Glutamatergic neuron (in vitro differentiated cells): ENCODE measurements around the gene DPPA4. TPM values are rescaled to one million over a fixed set of nuclear protein-coding genes. Genes with fewer than 3 reads are reported as not detected.
"Not testable (repeated sequence)": the region's sequence is repeated elsewhere in the genome, so short reads cannot be mapped to it uniquely, and the experiment has no call there.

ENCODE experiments used
- DNase-seq: peaks from one replicate; pipeline ENCODE4 v3.0.0; 2022
- H3K27ac Mint-ChIP-seq: one replicate; pipeline ENCODE4 v1.8.0; 2020; ENCODE audit warnings: mild to moderate bottlenecking, mixed read lengths, inconsistent platforms; ENCODE audit not compliant: unreplicated experiment
- H3K27me3 Mint-ChIP-seq: one replicate; pipeline ENCODE4 v1.8.0; 2020; ENCODE audit warnings: mild to moderate bottlenecking, moderate library complexity, mixed read lengths, inconsistent platforms; ENCODE audit not compliant: unreplicated experiment
- H3K36me3 Mint-ChIP-seq: one replicate; pipeline ENCODE4 v1.8.0; 2020; ENCODE audit warnings: mild to moderate bottlenecking, mixed read lengths, inconsistent platforms; ENCODE audit not compliant: unreplicated experiment
- H3K4me1 Mint-ChIP-seq: one replicate; pipeline ENCODE4 v1.8.0; 2020; ENCODE audit warnings: mild to moderate bottlenecking, low read depth, mixed read lengths, inconsistent platforms; ENCODE audit not compliant: unreplicated experiment
- H3K4me3 Mint-ChIP-seq: one replicate; pipeline ENCODE4 v1.8.0; 2020; ENCODE audit warnings: mild to moderate bottlenecking, mixed read lengths, inconsistent platforms; ENCODE audit not compliant: unreplicated experiment
- H3K9me3 Mint-ChIP-seq: one replicate; pipeline ENCODE4 v1.8.0; 2020; ENCODE audit warnings: mild to moderate bottlenecking, moderate library complexity, mixed read lengths, inconsistent platforms; ENCODE audit not compliant: unreplicated experiment
- total RNA-seq: library from RNA; stranded (reverse); fragmentation: NEBNext Ultra II Directional; extraction: Animal tissue kit (Norgen Biotek cat#: 25700); gene quantifications from one replicate; pipeline ENCODE4 v1.2.1, GENCODE V29; 2021; ENCODE audit not compliant: unreplicated experiment
- TF ChIP-seq, protein P1 (sequence below): fragments of 200-600 bp; sonication (generic); IDR thresholded peaks from one replicate; pipeline ENCODE4 v1.5.0; 2021; ENCODE audit not compliant: partially characterized antibody, unreplicated experiment

Gene DPPA4
- total RNA-seq, 1 donor from 2014 or later, result 89.5 TPM

DNA sequence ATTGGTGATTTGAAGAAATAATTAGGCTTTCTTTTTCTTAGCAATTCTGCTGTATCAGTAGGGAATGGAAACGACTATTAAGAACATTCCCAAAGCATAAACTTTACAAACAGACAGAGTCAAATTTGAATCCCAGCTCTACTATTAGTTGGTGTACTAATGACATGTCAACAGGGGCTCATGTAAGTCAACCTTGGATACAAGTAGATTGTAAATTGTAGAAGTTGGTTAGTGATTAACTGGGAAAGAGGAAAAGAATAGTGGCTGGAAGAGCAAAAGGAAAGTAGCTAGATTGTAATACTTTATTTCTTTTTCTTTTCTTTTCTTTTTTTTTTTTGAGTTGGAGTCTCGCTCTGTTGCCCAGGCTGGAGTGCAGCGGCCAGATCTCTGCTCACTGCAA lies 38.6 kb upstream of the DPPA4 start:
- no peaks in the 10 kb centered on the region for H3K4me1 Mint-ChIP-seq
- no peak overlapping the region for H3K4me3 Mint-ChIP-seq
- no peak for DNase-seq
- H3K27me3 Mint-ChIP-seq, result no peaks in the 10 kb centered on the region
- TF ChIP-seq, protein P1, sequence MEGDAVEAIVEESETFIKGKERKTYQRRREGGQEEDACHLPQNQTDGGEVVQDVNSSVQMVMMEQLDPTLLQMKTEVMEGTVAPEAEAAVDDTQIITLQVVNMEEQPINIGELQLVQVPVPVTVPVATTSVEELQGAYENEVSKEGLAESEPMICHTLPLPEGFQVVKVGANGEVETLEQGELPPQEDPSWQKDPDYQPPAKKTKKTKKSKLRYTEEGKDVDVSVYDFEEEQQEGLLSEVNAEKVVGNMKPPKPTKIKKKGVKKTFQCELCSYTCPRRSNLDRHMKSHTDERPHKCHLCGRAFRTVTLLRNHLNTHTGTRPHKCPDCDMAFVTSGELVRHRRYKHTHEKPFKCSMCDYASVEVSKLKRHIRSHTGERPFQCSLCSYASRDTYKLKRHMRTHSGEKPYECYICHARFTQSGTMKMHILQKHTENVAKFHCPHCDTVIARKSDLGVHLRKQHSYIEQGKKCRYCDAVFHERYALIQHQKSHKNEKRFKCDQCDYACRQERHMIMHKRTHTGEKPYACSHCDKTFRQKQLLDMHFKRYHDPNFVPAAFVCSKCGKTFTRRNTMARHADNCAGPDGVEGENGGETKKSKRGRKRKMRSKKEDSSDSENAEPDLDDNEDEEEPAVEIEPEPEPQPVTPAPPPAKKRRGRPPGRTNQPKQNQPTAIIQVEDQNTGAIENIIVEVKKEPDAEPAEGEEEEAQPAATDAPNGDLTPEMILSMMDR, result no peak
- no peak overlapping the region for H3K27ac Mint-ChIP-seq
- H3K9me3 Mint-ChIP-seq, result no peaks in the 10 kb centered on the region
- H3K36me3 Mint-ChIP-seq, result no peaks in the 10 kb centered on the region

- H3K27me3 Mint-ChIP-seq, H3K27ac Mint-ChIP-seq, H3K4me1 Mint-ChIP-seq, DNase-seq, H3K4me3 Mint-ChIP-seq, H3K9me3 Mint-ChIP-seq, H3K36me3 Mint-ChIP-seq: not testable (repeated sequence)
Measured at GRCh38 chr3:109374434-109374833, 37.1 kb upstream of the DPPA4 start.

DNA sequence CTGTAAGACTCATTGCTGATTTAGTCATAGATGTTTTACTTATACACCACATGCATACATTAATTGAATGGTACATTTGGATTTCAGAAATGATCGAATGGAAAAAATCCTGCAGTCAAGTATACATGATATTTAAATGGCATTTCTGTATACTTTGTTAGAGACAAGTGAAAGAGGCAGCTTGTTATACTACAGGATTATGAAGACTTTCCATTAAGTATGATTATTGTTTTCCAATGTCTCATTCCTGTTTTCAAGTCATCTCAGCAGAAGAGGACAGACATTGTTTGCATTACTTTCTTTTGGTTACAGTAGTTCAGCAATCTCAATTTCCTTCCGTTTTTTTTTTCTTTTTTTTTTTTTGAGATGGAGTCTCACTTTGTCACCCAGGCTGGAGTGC lies 36.6 kb upstream of the DPPA4 start:
- no peak overlapping the region for H3K4me3 Mint-ChIP-seq
- no peaks in the 10 kb centered on the region for H3K4me1 Mint-ChIP-seq
- no peaks in the 10 kb centered on the region for H3K27me3 Mint-ChIP-seq
- no peak for DNase-seq
- TF ChIP-seq, protein P1, result no peak
- no peaks in the 10 kb centered on the region for H3K9me3 Mint-ChIP-seq
- no peak overlapping the region for H3K27ac Mint-ChIP-seq
- H3K36me3 Mint-ChIP-seq, result no peaks in the 10 kb centered on the region

DNA sequence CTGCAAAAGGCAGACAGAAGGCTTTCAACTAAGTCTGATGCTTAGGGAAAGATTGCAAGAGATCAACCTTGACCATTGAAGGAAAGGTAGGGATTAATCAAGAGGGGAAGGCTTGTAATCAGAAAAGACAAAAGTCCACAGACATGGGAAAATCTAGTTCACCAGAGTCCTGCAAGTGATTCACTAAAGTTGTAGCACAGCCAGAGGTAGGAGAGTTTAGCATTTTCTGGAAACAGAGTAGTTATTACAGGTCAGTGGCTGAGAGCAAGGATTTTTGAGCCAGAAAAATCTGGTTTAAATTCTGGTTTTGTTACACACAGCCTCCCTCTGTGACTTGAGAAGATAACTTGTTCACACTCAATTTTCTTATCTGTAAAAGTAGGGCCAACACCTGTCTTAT lies 35.3 kb upstream of the DPPA4 start:
- H3K9me3 Mint-ChIP-seq, result no peaks in the 10 kb centered on the region
- H3K4me3 Mint-ChIP-seq, result no peak overlapping the region
- H3K27me3 Mint-ChIP-seq, result no peaks in the 10 kb centered on the region
- no peaks in the 10 kb centered on the region for H3K4me1 Mint-ChIP-seq
- no peaks in the 10 kb centered on the region for H3K36me3 Mint-ChIP-seq
- TF ChIP-seq, protein P1, result no peak
- H3K27ac Mint-ChIP-seq, result no peak overlapping the region
- DNase-seq, result no peak

- Mint-ChIP-seq H3K4me1 (no peaks in the 10 kb centered on the region), H3K9me3 (no peaks in the 10 kb centered on the region), H3K4me3 (no peak overlapping the region), H3K27ac (no peak overlapping the region), H3K36me3 (no peaks in the 10 kb centered on the region), H3K27me3 (no peaks in the 10 kb centered on the region)
- DNase-seq, result no peak
- TF ChIP-seq, protein P1, result no peak
Measured at GRCh38 chr3:109369510-109369909, 32.2 kb upstream of the DPPA4 start.

DNA sequence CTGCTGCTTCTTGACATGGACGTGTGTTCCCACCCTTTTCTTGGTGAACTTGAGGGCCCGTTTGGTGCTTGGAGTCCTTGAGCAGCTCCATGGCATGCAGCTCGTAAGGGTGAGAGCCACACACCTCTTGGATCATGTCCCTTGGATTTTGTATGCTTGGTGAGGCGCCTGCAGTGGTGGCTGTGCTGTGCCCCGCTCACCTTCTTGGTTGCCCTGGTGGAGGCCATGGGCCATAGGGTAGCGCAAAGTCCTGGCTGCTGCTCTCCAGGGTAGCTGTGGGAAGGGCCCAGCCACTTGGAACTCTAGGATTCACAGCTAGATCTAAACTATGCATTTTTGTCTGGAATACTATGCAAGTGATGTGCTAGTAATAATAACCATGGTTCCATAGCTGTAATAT lies 26.7 kb upstream of the DPPA4 start:
- Mint-ChIP-seq H3K27me3 (no peaks in the 10 kb centered on the region), H3K36me3 (no peaks in the 10 kb centered on the region), H3K9me3 (no peaks in the 10 kb centered on the region), H3K4me3 (no peak overlapping the region), H3K4me1 (no peaks in the 10 kb centered on the region), H3K27ac (no peak overlapping the region)
- DNase-seq, result no peak
- TF ChIP-seq, protein P1, result no peak
